ENCODE results near the gene TCF19.

The TCF19 gene

GRCh38 chr6:31128093-31128676 is 30.2 kb upstream of the TCF19 start:
- DNase-seq, result peak; percentile 78

- no peak for DNase-seq
Observed at GRCh38 chr6:31129130-31129529, 29.3 kb upstream of the TCF19 start.

GRCh38 chr6:31130751-31131150 is 27.6 kb upstream of the TCF19 start:
- DNase-seq, result no peak

GRCh38 chr6:31131595-31131994 is 26.8 kb upstream of the TCF19 start:
- DNase-seq, result no peak

- DNase-seq, result no peak
Observed at GRCh38 chr6:31132806-31133205, 25.6 kb upstream of the TCF19 start.

GRCh38 chr6:31135710-31136109 is 22.7 kb upstream of the TCF19 start:
- no peak for DNase-seq

- DNase-seq, result no peak
Observed at GRCh38 chr6:31138982-31139381, 19.4 kb upstream of the TCF19 start, which contains the start of gene PSORS1C2. Gene PSORS1C2, minus strand, starts transcription at chr6:31139066. Its CDS starts 40 bp downstream, at chr6:31139026.

GRCh38 chr6:31139599-31139998 is 18.8 kb upstream of the TCF19 start:
- DNase-seq, result no peak

- DNase-seq, result no peak
Observed at GRCh38 chr6:31140643-31141042, 17.7 kb upstream of the TCF19 start.

GRCh38 chr6:31142361-31142761 is 16.0 kb upstream of the TCF19 start:
- no peak for DNase-seq

GRCh38 chr6:31143148-31143547 is 15.2 kb upstream of the TCF19 start:
- DNase-seq, result no peak

- DNase-seq, result no peak
Observed at GRCh38 chr6:31144296-31144969, 14.0 kb upstream of the TCF19 start.

- no peak for DNase-seq
Observed at GRCh38 chr6:31144970-31145340, 13.4 kb upstream of the TCF19 start.

- DNase-seq, result no peak
Observed at GRCh38 chr6:31145386-31145785, 13.0 kb upstream of the TCF19 start.

GRCh38 chr6:31149827-31150447 is 8.5 kb upstream of the TCF19 start:
- no peak for DNase-seq

GRCh38 chr6:31152781-31153180 is 5.6 kb upstream of the TCF19 start:
- DNase-seq, result no peak

GRCh38 chr6:31154436-31154835 is 4.0 kb upstream of the TCF19 start:
- DNase-seq, result no peak

- no peak for DNase-seq
Observed at GRCh38 chr6:31156641-31157040, 1.7 kb upstream of the TCF19 start.

GRCh38 chr6:31157513-31158139 is 763 bp upstream of the TCF19 start, which contains the start of gene CCHCR1:
Gene CCHCR1, minus strand, starts transcription at chr6:31157802. Its CDS starts 202 bp downstream, at chr6:31157600.
- no peak for DNase-seq

- peak; percentile 29 for DNase-seq
Observed at GRCh38 chr6:31158863-31159855, 770 bp downstream of the TCF19 start.

GRCh38 chr6:31161216-31162126 is 3.1 kb downstream of the TCF19 start:
- DNase-seq, result no peak

All from activated T-cell treated with anti-CD3 and anti-CD28 coated beads, Interleukin-2, amount 50 U/mL, for 1 hour (primary cell).